ENCODE results near the gene KCNG2.
A peak's percentile ranks its signal among the peaks of the same experiment; 100 is the strongest.

Gene KCNG2

GRCh38 chr18:79926715-79927606, 129.2 kb downstream of the KCNG2 start:
- H3K4me3 ChIP-seq (ENCODE audit: control insufficient read depth, low read depth, low read length), result no peak overlapping the region
- DNase-seq (ENCODE audit: low read depth), result no peak
- TF ChIP-seq, protein P1, sequence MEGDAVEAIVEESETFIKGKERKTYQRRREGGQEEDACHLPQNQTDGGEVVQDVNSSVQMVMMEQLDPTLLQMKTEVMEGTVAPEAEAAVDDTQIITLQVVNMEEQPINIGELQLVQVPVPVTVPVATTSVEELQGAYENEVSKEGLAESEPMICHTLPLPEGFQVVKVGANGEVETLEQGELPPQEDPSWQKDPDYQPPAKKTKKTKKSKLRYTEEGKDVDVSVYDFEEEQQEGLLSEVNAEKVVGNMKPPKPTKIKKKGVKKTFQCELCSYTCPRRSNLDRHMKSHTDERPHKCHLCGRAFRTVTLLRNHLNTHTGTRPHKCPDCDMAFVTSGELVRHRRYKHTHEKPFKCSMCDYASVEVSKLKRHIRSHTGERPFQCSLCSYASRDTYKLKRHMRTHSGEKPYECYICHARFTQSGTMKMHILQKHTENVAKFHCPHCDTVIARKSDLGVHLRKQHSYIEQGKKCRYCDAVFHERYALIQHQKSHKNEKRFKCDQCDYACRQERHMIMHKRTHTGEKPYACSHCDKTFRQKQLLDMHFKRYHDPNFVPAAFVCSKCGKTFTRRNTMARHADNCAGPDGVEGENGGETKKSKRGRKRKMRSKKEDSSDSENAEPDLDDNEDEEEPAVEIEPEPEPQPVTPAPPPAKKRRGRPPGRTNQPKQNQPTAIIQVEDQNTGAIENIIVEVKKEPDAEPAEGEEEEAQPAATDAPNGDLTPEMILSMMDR (conservative IDR thresholded peaks at IDR 0.05; ENCODE audit: control insufficient read depth, insufficient read depth, low read depth, low read length), result no peak

DNA sequence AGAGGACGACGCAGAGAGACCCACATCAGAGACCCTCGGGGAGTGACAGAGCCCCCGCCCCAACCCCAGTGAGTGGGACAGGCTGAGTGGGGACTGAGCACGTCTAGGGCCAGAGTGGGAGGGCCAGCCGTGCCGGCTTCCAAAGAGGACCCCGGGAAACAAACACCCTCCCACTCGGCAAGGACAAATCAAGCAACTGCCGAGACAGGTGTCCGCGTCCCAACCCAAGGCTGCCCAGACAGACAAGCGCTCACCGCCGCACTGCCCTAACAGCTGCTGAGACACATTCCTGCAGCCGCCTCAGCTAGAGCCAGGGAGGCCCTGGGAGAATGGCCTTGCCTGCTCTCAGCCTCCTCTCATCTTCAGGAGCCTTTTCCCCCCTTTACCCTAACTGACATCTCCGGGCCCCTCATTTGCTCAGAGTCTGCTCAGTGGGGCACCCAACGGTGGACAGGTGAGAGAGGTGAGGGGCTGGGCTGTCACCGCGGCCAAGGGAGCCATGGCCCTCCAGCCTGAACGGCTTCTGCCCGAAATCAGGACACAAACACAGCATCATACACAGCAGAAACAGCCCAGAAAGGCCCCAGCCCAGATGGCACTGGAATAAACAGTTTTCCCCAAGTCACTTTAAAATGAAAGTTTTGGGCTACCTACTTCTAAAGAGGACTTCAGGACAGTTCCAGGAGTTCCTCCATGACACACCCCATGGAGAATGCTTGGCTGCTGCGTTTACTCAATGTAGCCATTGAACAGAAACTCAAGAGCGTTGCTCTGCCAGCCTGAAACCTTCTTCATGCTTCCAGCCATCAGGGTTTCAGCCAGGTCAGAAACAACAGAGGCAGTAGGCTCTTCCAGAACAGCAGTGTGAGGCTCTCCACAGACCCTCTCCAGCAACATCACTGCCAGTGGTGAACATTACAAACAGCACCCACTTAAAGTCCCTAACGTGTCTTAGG, 130.1 kb downstream of the KCNG2 start:
- DNase-seq (ENCODE audit: low read depth), result no peak
- no peak overlapping the region for H3K4me3 ChIP-seq (ENCODE audit: control insufficient read depth, low read depth, low read length)
- TF ChIP-seq, protein P1 (conservative IDR thresholded peaks at IDR 0.05; ENCODE audit: control insufficient read depth, insufficient read depth, low read depth, low read length), result no peak

GRCh38 chr18:79928563-79928960, 130.8 kb downstream of the KCNG2 start:
- no peak for DNase-seq (ENCODE audit: low read depth)
- TF ChIP-seq, protein P1 (conservative IDR thresholded peaks at IDR 0.05; ENCODE audit: control insufficient read depth, insufficient read depth, low read depth, low read length), result no peak
- no peak overlapping the region for H3K4me3 ChIP-seq (ENCODE audit: control insufficient read depth, low read depth, low read length)

DNA sequence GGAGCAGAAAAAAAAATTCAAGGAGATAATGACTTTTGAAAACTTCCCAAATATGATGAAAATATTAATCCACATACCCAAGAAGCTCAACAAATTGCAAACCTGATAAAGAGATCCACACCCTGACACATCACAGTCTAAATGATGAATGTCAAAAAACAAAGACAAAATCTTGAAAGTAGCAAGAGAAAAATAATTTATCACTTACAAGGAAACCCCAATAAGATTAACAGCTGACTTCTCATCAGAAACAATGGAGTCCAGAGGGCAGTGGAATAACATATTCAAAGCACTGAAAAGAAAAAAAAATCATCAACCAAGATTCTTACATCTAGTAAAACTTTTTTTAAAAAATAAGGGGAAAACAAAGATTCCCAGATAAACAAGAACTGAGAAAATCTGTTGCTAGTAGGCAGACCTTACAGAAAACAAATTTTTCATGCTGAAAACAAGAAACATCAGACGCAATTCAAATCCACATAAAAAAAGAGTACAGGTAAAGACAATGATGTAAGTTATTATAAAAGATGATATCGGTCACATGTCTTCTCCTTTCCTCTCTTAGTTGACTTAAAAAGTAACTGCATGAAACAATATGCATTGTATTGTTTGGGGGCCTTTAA, 132.4 kb downstream of the KCNG2 start:
- TF ChIP-seq, protein P1 (conservative IDR thresholded peaks at IDR 0.05; ENCODE audit: control insufficient read depth, insufficient read depth, low read depth, low read length), result no peak
- peak; percentile 21 for DNase-seq (ENCODE audit: low read depth)

DNA sequence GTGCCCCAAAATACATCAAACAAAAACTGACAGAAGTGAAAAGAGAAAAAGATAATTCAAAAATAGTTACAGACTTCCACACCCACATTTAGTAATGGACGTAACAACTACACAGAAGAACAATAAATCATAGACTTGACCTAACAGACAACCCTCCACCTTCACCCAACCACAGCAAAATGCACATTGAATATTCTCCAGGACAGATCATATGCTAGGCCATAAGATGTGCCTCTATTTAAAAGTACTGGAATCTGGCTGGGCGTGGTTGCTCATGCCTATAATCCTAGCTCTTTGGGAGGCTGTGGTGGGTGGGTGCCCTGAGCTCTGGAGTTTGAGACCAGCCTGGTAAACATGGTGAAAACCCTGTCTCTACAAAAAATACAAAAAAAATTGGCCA, 133.7 kb downstream of the KCNG2 start:
- DNase-seq (ENCODE audit: low read depth), result no peak
- TF ChIP-seq, protein P1 (conservative IDR thresholded peaks at IDR 0.05; ENCODE audit: control insufficient read depth, insufficient read depth, low read depth, low read length), result no peak
- no peak overlapping the region for H3K4me3 ChIP-seq (ENCODE audit: control insufficient read depth, low read depth, low read length)

More for the DNA sequence above, 132.4 kb downstream of the KCNG2 start:
- H3K4me3 ChIP-seq (ENCODE audit: control insufficient read depth, low read depth, low read length), result no peak overlapping the region

- TF ChIP-seq, protein P1 (conservative IDR thresholded peaks at IDR 0.05; ENCODE audit: control insufficient read depth, insufficient read depth, low read depth, low read length), result no peak
- DNase-seq (ENCODE audit: low read depth), result no peak
- H3K4me3 ChIP-seq (ENCODE audit: control insufficient read depth, low read depth, low read length), result no peak overlapping the region
These were observed 135.2 kb downstream of the KCNG2 start for GRCh38 chr18:79932907-79933306.

All from fibroblast of mammary gland (primary cell).